DMS79 treated with DMSO at 0.1 percent for 48 hours (cell line): ENCODE data around the gene PLA2G15.

Source experiments
- DNase-seq: peaks from one replicate; lab custom pipeline; 2025; lab: John Stamatoyannopoulos, UW

The PLA2G15 gene

GRCh38 chr16:68244903-68245853, at the start of gene PLA2G15:
TSS of gene PLA2G15 (plus strand) at chr16:68245373. CDS start at chr16:68245427, 54 bp downstream.
- peak; percentile 47 for DNase-seq

GRCh38 chr16:68197250-68197649, 47.9 kb upstream of the PLA2G15 start:
- DNase-seq, result no peak

GRCh38 chr16:68200088-68200783, 44.9 kb upstream of the PLA2G15 start:
- DNase-seq, result no peak

- peak; percentile 20 for DNase-seq
These were observed 43.1 kb upstream of the PLA2G15 start for GRCh38 chr16:68202091-68202519.

GRCh38 chr16:68206245-68206644, 38.9 kb upstream of the PLA2G15 start:
- no peak for DNase-seq

- peak; percentile 3 for DNase-seq
These were observed 30.4 kb upstream of the PLA2G15 start for GRCh38 chr16:68214726-68215125.

GRCh38 chr16:68215302-68215701, 29.9 kb upstream of the PLA2G15 start:
- no peak for DNase-seq

- DNase-seq, result no peak
These were observed 28.9 kb upstream of the PLA2G15 start for GRCh38 chr16:68216240-68216639.

GRCh38 chr16:68217506-68217905, 27.7 kb upstream of the PLA2G15 start:
- no peak for DNase-seq

GRCh38 chr16:68219725-68220351, 25.3 kb upstream of the PLA2G15 start:
- no peak for DNase-seq

GRCh38 chr16:68223072-68223471, 22.1 kb upstream of the PLA2G15 start:
- DNase-seq, result no peak

- DNase-seq, result no peak
These were observed 19.1 kb upstream of the PLA2G15 start for GRCh38 chr16:68226116-68226515.

- no peak for DNase-seq
These were observed 17.9 kb upstream of the PLA2G15 start for GRCh38 chr16:68227183-68227793.

- no peak for DNase-seq
These were observed 17.2 kb upstream of the PLA2G15 start for GRCh38 chr16:68227850-68228553.

- no peak for DNase-seq
These were observed 16.5 kb upstream of the PLA2G15 start for GRCh38 chr16:68228652-68229051.

- peak; percentile 5 for DNase-seq
These were observed 15.6 kb upstream of the PLA2G15 start for GRCh38 chr16:68229431-68230175.

GRCh38 chr16:68230176-68230571, 15.0 kb upstream of the PLA2G15 start:
- no peak for DNase-seq

GRCh38 chr16:68230956-68231355, 14.2 kb upstream of the PLA2G15 start:
- DNase-seq, result no peak

- no peak for DNase-seq
These were observed 13.6 kb upstream of the PLA2G15 start for GRCh38 chr16:68231384-68232136.

- no peak for DNase-seq
These were observed 12.8 kb upstream of the PLA2G15 start for GRCh38 chr16:68232335-68232734.
